OCI-LY7 (cell line): Measurements from ENCODE around the gene SLFN12L.

Experiments used
- EZH2phosphoT487 ChIP-seq: fragments of 200-600 bp; sonication (generic); IDR thresholded peaks from 2 replicates; pipeline ENCODE4 v1.6.1; 2018; ENCODE audit warnings: low read depth, borderline replicate concordance, mild to moderate bottlenecking, mixed run types, antibody characterized with exemption, low read length, moderate library complexity, mixed read lengths
- TF ChIP-seq, protein P1 (sequence below): fragments of 200-600 bp; sonication (generic); conservative IDR thresholded peaks from 2 replicates; pipeline ENCODE4 v1.5.1; 2014; ENCODE audit warnings: mild to moderate bottlenecking, antibody characterized with exemption, low read length, moderate library complexity, mixed read lengths

DNA sequence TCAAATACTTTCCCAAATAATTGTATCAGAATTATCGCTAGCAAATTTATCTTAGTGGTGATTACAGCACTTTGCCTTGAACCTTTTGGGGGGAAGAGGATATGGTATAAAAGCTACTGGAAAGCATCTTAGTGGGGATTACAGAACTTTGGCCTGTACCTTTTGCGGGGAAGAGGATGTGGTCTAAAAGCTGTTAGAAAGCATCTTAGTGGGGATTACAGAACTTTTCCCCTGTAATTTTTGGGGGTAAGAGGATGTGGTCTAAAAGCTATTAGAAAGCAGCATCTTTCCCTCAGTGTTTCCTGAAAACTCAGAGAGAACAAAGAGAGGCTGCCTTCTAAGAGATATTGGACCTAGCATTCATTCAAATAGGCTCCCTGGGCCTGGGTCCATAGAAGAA is 109.2 kb downstream of the SLFN12L start:
- TF ChIP-seq, protein P1, sequence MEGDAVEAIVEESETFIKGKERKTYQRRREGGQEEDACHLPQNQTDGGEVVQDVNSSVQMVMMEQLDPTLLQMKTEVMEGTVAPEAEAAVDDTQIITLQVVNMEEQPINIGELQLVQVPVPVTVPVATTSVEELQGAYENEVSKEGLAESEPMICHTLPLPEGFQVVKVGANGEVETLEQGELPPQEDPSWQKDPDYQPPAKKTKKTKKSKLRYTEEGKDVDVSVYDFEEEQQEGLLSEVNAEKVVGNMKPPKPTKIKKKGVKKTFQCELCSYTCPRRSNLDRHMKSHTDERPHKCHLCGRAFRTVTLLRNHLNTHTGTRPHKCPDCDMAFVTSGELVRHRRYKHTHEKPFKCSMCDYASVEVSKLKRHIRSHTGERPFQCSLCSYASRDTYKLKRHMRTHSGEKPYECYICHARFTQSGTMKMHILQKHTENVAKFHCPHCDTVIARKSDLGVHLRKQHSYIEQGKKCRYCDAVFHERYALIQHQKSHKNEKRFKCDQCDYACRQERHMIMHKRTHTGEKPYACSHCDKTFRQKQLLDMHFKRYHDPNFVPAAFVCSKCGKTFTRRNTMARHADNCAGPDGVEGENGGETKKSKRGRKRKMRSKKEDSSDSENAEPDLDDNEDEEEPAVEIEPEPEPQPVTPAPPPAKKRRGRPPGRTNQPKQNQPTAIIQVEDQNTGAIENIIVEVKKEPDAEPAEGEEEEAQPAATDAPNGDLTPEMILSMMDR = no peak
- TF ChIP-seq EZH2phosphoT487 = no peak
